NB4 (cell line): ENCODE data around the gene DIP2C.

Experiments used
- CTCF ChIP-seq: IDR thresholded peaks from one replicate; pipeline ENCODE4 v1.5.1; 2012; ENCODE audit warnings: low read depth, low read length
- MAX ChIP-seq: IDR thresholded peaks from 2 replicates; pipeline ENCODE4 v1.6.1; 2011; ENCODE audit warnings: low read depth, low read length
- MYC ChIP-seq: IDR thresholded peaks from 2 replicates; pipeline ENCODE4 v1.6.1; 2011; ENCODE audit warnings: low read depth, low read length
- POLR2A ChIP-seq: IDR thresholded peaks from 2 replicates; pipeline ENCODE4 v1.6.1; 2011; ENCODE audit warnings: mild to moderate bottlenecking; ENCODE audit not compliant: insufficient read length; ENCODE audit errors: extremely low read depth

GRCh38 chr10:323651-324293 lies 365.7 kb downstream of the DIP2C start:
- TF ChIP-seq CTCF = no peak
- TF ChIP-seq MYC = peak; percentile 44; the same call in 1 of the 2 replicates
- TF ChIP-seq POLR2A = no peak
- TF ChIP-seq MAX = peak; percentile 55
